HG03139 (cell line): ENCODE measurements around the gene PIGS.
A peak's percentile ranks its signal among the peaks of the same experiment; 100 is the strongest.
"Not testable (repeated sequence)": the region's sequence is repeated elsewhere in the genome, so short reads cannot be mapped to it uniquely, and the experiment has no call there.

Source experiments
- ATAC-seq: cut with Tn5 transposase; IDR thresholded peaks from one replicate; pipeline ENCODE4 v1.9.1; 2021; ENCODE audit not compliant: unreplicated experiment

The PIGS gene

DNA sequence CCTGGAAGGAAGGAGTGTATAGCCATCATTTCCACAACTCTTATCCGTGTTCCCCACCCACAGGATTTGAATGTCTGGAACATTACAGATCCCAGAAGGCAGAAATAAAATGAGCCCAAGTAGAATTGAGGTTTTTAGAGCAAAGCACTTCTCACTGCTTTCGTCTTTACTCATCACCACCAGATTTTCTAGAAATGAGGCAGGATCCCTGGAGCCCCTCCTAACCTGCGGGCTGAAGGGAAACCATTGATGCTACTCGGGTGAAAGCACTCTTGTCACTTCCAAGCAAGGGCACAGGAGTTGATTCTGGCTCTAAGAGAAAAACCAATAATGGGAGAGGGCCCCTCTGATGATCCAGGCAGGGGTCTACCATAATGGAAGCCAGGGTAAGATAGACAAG, 8.2 kb upstream of the PIGS start:
- ATAC-seq: no peak

- ATAC-seq: no peak
Observed at GRCh38 chr17:28578246-28579195, 7.2 kb upstream of the PIGS start.

DNA sequence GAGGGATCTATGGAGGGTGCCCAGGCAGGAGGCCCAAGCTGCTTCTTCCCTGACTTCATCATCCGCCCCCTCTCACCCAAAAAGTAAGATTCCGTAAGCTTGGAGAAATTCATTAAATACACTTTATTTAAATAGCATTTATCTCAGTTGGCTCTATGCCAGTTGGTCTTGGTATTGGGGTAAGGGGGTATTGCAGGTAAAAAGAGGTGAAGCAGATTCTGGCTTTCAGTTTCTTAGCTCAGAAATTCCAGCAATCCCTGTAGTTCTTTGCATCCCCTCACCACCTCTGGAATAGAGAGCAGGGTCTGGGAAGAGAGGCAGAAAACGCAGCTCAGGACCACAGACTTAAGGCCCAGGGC, 6.1 kb upstream of the PIGS start:
- no peak for ATAC-seq

DNA sequence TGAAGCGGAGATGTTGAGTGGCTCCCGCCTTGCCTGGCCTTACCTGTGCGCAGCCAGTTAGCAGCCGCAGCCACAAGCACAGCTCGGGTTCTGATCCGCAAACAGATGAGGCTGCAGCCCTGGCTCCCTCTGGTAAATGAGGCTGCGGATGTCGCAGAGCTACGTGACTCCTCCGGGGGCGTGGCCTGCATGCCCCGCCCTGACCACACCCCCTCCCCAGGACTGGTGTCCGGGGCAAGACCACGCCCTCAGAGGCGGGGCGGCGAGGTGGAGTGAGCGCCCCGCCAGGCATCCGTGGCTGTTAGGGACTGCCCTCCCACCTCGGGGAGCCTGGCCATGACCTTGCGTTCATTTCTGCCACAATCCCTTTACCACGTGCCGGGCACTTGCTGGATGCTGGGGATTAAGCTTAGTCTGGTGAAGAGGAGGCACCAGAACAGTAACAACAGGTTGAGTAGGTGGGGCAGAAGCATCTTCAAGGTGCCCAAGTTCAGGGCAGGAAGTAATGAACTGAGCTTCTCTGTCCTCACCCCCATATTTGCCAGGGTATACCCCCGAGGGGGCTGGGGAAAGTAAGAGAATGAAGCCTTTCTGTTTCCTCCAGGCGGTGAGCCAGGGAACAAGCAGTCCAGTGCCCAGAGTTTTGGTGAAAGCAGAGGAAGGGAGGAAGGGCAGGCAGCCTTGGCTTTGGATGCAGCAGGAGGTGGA, 5.6 kb upstream of the PIGS start, which contains the start of gene ALDOC:
TSS of gene ALDOC (minus strand) at position 138 of the 708 bp plus-strand sequence. CDS start 1,363 bp downstream, outside the sequence.
- peak; percentile 78 for ATAC-seq

GRCh38 chr17:28576016-28576415, 4.7 kb upstream of the PIGS start:
- ATAC-seq: not testable (repeated sequence)

DNA sequence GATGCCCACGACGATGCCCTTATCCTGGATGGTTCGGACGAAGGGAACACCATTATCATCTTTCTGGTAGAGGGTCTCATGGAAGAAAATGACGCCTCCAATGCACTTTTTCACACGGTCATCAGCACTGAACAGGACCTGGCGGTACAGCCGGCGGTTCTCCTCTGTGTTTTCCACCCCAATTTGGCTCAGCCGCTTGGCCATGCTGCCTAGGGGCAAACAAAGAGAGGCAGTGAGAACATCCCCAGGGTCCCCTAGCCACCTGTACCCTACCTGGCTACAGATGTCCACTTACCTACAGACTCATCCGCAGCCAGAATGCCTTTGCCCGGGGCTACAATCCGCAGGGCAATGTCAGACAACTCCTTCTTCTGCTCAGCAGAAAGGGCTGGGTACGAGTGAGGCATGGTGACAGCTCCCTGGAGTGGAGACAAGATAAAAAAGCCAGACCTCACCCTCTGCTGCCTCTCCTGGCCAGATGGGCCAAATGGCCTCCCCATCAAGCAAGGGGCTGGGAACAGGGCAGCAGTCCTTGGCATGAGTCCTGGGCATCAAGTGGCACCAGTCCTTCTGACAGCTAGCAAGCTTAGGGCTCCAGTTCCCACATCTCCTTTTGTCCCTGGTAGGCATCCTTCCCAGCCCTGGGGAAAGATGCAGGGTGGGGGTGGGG, 3.9 kb upstream of the PIGS start:
- ATAC-seq: no peak

DNA sequence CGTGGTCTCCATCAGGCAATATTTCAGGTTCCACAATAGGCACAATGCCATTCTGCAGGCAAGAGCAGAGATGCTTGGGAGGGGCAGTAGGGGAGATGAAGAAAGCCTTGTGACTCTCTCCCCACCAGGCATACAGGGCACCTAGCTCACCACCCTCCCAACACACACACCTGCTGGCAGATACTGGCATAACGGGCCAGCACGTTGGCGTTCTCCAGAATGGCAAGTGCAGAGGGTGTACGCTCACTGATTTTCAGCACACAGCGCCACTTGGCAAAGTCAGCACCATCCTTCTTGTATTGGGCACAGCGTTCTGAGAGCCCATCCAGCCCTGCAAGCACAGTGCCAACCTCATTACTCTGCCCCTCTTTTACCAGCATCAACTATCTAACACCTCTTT, 3.2 kb upstream of the PIGS start:
- ATAC-seq: no peak

- no peak for ATAC-seq
Observed at GRCh38 chr17:28573966-28574480, 2.7 kb upstream of the PIGS start.

DNA sequence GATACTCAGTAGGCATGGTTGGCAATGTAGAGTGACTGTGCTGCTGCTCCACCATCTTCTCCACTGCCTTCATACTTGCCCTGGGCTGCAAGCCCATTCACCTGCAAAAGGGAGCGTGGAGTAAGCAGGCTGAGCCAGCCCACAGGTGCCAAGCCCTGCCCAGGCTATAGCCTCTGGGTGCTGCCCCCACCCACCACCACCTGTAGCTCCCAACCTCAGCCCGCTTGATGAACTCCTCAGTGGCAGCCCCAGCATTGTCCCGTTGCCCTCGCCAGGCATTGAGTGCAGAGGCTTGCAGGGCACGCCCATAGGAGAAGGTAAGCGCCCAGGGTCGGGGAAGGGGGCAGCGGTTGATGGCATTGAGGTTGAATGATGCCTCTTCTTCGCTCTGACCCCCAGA, 2.2 kb upstream of the PIGS start:
- no peak for ATAC-seq

GRCh38 chr17:28573040-28573380, 1.7 kb upstream of the PIGS start:
- ATAC-seq: no peak

- ATAC-seq: no peak
Observed at GRCh38 chr17:28572259-28573039, 1.1 kb upstream of the PIGS start.

- ATAC-seq: peak; percentile 6
Observed at GRCh38 chr17:28570716-28571360, 486 bp downstream of the PIGS start.

DNA sequence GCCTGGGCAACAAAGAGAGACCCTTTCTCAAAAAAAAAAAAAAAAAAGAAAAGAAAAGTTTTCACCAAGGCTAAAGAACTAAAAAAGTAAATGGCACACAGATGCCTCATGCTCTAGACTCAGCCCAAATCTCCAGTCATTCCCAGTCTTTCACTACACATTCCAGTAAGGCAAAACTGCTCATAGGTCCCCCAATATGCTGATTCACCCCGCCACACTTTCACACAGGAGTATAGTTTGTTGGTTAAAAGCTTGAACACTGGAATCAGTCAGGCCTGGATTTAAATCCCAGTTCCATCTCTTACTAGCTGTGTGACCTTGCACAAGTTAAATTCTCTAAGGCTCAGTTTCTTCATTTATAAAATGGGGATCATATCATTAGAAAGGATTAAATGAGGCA, 1.9 kb downstream of the PIGS start:
- no peak for ATAC-seq

GRCh38 chr17:28567604-28568003, 3.7 kb downstream of the PIGS start:
- no peak for ATAC-seq

- no peak for ATAC-seq
Observed at GRCh38 chr17:28563475-28563874, 7.8 kb downstream of the PIGS start.

DNA sequence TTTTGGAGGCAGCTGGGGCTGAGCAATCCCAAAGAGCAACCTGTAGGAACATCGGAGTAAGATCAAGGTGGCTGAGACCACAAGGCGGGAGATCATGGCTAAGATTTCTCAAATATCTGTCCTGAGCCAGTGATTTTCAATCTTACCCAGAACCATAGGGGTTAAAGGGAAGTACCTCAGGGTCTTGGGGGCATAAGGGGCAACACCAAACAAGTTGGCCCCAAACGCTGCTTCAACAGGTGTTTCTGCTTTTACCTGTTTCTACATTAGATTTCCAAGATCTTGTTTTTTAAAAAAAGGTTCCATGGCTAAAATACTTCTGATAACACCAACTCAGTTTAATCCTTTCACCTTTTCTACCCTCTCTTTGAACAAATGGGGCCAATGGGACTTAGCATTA, 16.3 kb downstream of the PIGS start:
- ATAC-seq: no peak

- no peak for ATAC-seq
Observed at GRCh38 chr17:28554565-28554964, 16.8 kb downstream of the PIGS start.

DNA sequence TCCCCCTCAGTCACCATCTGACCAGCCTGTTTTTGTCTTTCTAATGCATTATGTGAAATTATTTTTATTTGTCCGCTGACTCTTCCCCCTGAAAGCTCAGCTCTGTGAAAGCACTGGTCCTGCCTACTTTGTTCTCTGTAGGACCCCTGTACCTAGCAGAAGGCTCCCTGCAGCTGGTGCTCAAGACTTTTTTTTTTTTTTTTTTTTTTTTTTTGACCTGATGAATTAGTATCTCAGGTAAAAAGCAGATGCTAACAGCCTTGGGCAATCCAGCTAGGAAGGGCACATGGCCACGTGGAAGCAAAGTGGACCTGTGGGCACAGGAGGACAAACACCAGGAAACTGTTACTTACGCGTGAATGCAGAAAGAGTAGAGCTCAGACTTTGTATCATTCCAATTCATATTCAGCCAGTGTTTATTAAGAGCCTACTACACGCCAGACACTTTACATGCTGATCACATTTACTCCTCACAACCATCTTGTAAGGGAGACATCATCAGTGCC, 18.3 kb downstream of the PIGS start:
- ATAC-seq: no peak

- peak; percentile 40 for ATAC-seq
Observed at GRCh38 chr17:28552176-28552999, 18.9 kb downstream of the PIGS start, which contains the start of gene UNC119. Gene UNC119 (minus strand): TSS chr17:28552624. CDS start chr17:28552557, 67 bp downstream.
